ENCODE results near the gene GTF2I. TPM values are rescaled to one million over a fixed set of nuclear protein-coding genes. Genes with fewer than 3 reads are reported as not detected.
"Not testable (repeated sequence)": the region's sequence is repeated elsewhere in the genome, so short reads cannot be mapped to it uniquely, and the experiment has no call there.

Gene GTF2I
- polyA plus RNA-seq, 2 of the 4 experiments (the other 2 are of a cell fraction): 107 to 144 TPM

DNA sequence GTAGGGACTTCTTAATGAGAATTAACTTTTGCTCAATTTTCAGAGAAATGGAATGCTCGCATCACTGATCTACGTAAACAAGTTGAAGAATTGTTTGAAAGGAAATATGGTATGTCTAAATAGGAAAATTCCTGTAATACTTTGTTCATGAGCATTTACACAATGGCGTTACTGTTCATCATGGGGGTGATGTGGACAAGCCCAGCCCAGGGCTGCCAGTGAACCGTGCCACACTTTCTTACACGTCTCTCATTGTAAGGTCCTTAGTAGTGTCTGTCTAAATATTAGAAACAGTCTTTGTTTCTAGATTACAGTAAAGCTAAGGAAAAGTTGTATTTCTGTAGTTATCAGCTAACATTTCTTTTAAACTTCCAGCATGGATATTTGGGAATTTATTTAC lies 72.7 kb downstream of the GTF2I start:
- peak in 1 of 2 experiments; percentile 53; a peak in 3 of 6 replicates for ATAC-seq
- CTCF ChIA-PET, FAIRE-seq: not testable (repeated sequence)

DNA sequence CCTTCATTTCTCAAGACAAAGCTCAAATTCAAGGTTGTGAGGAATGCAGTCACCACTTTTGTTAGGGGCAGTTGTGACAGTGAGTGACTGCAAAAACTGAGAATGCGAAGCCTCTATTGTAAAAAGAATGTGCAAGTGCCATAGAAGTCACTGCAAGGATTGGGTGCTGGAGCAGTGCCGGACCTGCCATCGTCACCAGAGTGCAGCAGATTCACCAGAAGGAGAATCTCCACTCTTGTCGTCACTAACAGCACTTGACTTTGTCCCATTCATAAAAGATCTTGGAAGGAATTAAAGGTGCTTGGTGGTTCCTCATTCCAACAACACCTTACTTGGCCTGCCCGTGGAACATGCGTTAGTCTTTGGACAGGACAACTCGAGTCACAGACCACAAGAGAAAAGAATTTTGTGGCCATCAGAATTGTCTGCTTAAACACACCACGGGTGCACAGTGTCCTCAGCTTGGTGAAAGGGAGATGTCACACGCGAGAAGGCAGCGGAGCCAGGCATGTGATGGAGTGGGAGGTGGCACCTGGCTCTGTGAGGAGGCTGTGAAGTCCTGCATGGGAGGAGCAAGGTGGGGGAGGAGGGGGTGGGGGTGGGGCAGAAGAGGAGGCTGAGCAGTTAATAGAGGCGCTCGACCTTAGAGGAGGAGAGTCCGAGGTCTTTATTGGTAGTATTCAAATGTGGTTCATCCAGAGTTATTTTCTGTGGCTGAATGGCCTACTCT lies 82.6 kb downstream of the GTF2I start:
- ATAC-seq: 0 out of 6 replicates have a peak, but pooled peaks of 1 of the 2 experiments have one; percentile 30
- no CpG with 5 or more reads among the region's 14 CpGs for WGBS (ENCODE audit: missing lambda C conversion rate)

More for the DNA sequence above, 72.7 kb downstream of the GTF2I start:
- H3K9me3 ChIP-seq; DNase-seq (ENCODE audit: low read depth in 1 of 2, low spot score in 1 of 2); POLR2A ChIA-PET; H3K4me1 ChIP-seq; H3K27ac ChIP-seq; H3K4me3 ChIP-seq; H3K4me2 ChIP-seq: not testable (repeated sequence)
- no CpG with 5 or more reads among the region's 5 CpGs for WGBS (ENCODE audit: missing lambda C conversion rate)

DNA sequence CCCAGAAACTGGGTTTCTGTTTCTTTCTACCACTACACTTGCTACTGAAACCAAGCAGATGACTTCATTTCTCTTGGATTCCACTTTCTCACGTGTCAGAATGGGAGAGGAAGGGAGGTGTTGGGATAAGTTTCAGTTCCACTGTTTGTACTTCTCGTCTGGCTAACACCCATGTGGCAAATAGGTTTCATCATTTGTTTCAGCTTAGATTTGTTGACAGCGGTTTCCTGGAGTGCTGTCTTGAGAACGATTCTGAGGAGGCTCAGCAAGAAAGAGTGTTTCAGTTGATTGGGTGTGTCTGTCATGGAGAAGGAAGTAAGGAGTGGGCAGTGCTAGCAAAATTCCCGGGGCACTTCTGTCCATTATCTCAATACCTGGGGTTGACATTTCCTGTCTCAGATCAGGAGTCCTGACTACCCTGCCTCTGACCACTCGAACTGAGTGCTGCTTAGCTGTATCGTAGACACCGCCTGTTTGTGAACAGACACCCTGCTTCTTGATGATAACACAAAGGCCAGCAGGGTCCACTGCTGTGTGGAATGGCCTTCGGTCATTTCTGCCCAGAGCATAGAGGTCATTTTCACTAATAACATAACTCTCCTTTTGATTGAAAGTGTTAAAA lies 86.5 kb downstream of the GTF2I start:
- H3K9me3 ChIP-seq; CTCF ChIA-PET; DNase-seq (ENCODE audit: low read depth in 1 of 2, low spot score in 1 of 2); H3K4me2 ChIP-seq; POLR2A ChIA-PET; H3K4me3 ChIP-seq; FAIRE-seq; H3K27ac ChIP-seq; H3K4me1 ChIP-seq: not testable (repeated sequence)
- peak in 1 of 2 experiments; percentile 38; a peak in 2 of 6 replicates for ATAC-seq
- WGBS (ENCODE audit: missing lambda C conversion rate): no CpG with 5 or more reads among the region's 9 CpGs

More for the DNA sequence above, 82.6 kb downstream of the GTF2I start:
- FAIRE-seq; H3K4me2 ChIP-seq; POLR2A ChIA-PET; H3K9me3 ChIP-seq; H3K4me1 ChIP-seq; CTCF ChIA-PET; H3K27ac ChIP-seq; H3K4me3 ChIP-seq; DNase-seq (ENCODE audit: low read depth in 1 of 2, low spot score in 1 of 2): not testable (repeated sequence)

DNA sequence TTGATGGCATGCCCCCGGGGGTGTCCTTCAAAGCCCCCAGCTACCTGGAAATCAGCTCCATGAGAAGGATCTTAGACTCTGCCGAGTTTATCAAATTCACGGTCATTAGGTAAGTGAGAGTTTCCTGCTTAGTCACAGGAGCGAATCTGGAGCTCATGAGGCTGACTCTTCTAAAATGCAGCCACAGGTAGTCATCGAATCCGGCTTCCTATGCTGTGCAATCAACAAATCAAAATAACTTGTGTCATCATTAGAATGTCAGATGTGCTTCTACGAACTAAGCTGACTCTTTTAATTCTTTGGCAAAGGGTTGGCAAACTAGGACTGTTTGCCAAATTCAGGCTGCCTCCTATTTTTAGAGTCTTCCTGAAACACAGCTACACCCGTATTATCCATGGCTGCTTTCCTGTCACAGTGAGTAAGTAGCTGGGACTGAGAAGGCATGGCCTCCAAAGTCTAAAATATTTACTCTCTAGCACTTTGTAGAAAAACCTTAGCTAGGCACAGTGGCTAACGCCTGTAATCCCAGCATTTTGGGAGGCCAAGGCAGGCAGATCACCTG lies 96.5 kb downstream of the GTF2I start:
- FAIRE-seq, CTCF ChIA-PET: not testable (repeated sequence)

DNA sequence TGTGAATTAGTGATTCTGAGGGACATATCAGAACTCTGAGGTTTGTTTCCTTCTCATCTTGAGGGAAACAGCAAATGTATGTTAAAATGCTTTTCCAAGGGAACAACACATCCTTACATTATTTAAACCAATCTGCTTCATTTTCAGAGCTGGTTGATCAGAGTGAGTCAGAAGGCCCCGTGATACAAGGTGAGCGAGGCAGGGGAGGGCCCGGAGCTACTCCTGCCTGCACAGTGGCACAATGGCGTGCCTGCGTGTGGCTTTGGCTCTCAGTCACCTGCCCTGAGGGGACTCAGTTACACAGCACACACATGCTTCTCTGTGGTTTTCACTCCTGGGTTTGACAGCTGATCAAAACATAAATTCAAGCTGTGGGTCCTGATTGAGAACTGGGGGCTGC lies 99.2 kb downstream of the GTF2I start:
- 79% methylated on average over 5 of the region's 5 CpGs for WGBS (ENCODE audit: missing lambda C conversion rate)
- CTCF ChIA-PET: not testable (repeated sequence)
- ATAC-seq: 0 out of 6 replicates have a peak, but pooled peaks of 1 of the 2 experiments have one; percentile 15

More for the DNA sequence above, 96.5 kb downstream of the GTF2I start:
- H3K4me2 ChIP-seq; POLR2A ChIA-PET; H3K4me3 ChIP-seq; H3K9me3 ChIP-seq; DNase-seq (ENCODE audit: low read depth in 1 of 2, low spot score in 1 of 2); ATAC-seq; H3K27ac ChIP-seq; H3K4me1 ChIP-seq: not testable (repeated sequence)
- WGBS (ENCODE audit: missing lambda C conversion rate): 70% methylated on average over 2 of the region's 9 CpGs

DNA sequence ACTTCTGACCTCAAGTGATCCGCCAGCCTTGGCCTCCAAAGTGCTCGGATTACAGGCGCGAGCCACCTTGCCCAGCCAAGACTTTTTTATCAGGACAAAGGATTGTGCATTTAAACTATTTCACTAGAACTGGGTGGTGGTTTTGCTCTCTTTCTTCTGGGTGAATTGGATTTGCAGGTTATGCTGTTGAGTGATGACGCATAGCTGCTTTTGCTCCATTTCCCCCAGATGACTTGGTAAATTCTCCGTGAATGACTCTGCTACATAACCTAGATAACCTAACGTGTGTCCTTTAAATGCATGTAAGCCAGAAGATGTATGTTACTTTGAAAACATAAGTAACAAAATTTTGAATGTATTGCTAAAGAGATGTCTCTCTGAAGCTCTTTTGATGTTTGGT lies 100.8 kb downstream of the GTF2I start:
- H3K4me1 ChIP-seq; H3K4me3 ChIP-seq; CTCF ChIA-PET; ATAC-seq; H3K27ac ChIP-seq; H3K9me3 ChIP-seq; POLR2A ChIA-PET; H3K4me2 ChIP-seq; FAIRE-seq; DNase-seq (ENCODE audit: low read depth in 1 of 2, low spot score in 1 of 2): not testable (repeated sequence)
- no CpG with 5 or more reads among the region's 7 CpGs for WGBS (ENCODE audit: missing lambda C conversion rate)

More for the DNA sequence above, 99.2 kb downstream of the GTF2I start:
- H3K4me3 ChIP-seq; FAIRE-seq; H3K9me3 ChIP-seq; H3K4me1 ChIP-seq; H3K4me2 ChIP-seq; DNase-seq (ENCODE audit: low read depth in 1 of 2, low spot score in 1 of 2); H3K27ac ChIP-seq; POLR2A ChIA-PET: not testable (repeated sequence)

DNA sequence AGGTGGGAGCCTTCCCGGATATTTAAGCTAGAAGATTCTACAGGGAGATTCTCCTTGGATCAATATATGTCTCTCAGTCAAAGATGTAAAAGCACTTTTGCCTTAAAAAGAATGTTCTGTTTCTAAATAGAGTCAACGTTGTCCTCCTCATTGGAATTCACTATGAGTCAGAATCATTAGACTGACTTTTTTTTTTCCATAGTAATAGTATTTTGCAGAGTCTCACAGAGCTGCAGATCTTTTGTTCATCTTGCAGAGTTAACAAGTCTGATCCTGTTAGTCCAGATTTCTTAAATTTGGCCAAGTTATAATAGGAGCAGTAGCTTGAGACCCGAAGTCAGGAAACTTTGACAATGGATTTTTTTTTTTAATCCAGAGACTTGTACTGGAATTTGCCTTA lies 101.5 kb downstream of the GTF2I start:
- CTCF ChIA-PET, POLR2A ChIA-PET: not testable (repeated sequence)

DNA sequence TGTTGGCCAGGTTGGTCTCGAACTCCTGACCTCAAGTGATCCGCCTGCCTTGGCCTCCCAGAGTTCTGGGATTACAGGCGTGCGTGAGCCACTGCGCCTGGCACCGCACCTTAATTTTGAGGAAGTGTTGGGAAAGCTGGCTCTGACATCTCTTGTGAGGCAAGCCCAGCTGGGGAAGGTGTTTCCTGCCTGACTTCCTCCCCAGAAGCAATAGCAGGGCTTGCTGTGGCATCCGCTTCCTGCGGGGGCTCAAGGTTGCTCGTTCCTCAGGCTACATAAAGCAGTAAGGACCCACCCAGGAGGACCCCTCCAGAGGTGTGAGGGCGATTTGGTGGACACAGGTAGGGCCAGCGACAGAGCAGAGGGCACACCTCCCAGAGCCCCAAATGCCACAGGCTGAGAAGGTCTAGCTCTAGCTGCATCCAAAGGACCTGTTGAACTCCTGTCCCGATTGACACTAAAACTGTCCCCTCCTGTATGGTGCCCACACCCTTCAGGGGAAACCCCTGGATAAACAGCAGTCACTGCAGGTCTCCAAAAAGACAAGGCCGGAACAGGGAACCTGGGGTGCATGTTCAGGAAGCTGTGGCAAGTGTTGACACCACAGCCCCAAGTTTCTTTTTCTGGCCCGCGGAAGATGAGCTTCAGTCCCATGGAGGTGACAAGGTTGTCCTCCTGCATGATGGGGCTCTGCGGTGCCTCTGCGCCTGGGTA lies 107.8 kb downstream of the GTF2I start:
- POLR2A ChIA-PET; FAIRE-seq; H3K4me1 ChIP-seq; H3K4me2 ChIP-seq; H3K27ac ChIP-seq; H3K9me3 ChIP-seq; H3K4me3 ChIP-seq; DNase-seq (ENCODE audit: low read depth in 1 of 2, low spot score in 1 of 2); CTCF ChIA-PET: not testable (repeated sequence)
- peak; percentile 6 to 17; a peak in 4 of 6 replicates for ATAC-seq
- WGBS (ENCODE audit: missing lambda C conversion rate): no CpG with 5 or more reads among the region's 17 CpGs

More for the DNA sequence above, 101.5 kb downstream of the GTF2I start:
- H3K9me3 ChIP-seq; ATAC-seq; H3K27ac ChIP-seq; H3K4me1 ChIP-seq; DNase-seq (ENCODE audit: low read depth in 1 of 2, low spot score in 1 of 2); FAIRE-seq; H3K4me3 ChIP-seq; H3K4me2 ChIP-seq: not testable (repeated sequence)
- WGBS (ENCODE audit: missing lambda C conversion rate): no CpG with 5 or more reads among the region's 3 CpGs

DNA sequence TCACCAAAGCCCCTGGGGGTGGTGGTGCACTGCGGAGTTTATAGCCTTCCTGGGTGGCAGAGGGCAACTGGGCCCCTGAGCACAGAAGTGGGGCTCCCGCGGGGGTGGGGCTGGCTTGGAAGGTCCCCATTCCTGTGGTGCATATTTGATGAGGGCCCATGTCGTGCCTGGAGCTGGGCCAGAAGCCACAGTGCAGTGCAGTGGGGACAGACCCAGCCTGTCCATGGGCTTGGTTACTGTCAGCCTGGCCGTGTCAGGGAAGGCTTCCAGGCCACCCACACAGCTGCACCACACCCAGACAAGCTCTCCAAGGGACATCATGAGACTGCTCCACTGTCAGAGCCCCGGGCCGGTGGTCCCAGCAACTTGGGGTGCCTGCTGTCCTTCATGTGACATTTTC lies 109.0 kb downstream of the GTF2I start:
- 39% methylated on average over 3 of the region's 7 CpGs for WGBS (ENCODE audit: missing lambda C conversion rate)
- FAIRE-seq; CTCF ChIA-PET; H3K9me3 ChIP-seq; H3K4me1 ChIP-seq; H3K27ac ChIP-seq; POLR2A ChIA-PET; H3K4me2 ChIP-seq; DNase-seq (ENCODE audit: low read depth in 1 of 2, low spot score in 1 of 2); H3K4me3 ChIP-seq: not testable (repeated sequence)
- ATAC-seq: peak; percentile 40 to 60

DNA sequence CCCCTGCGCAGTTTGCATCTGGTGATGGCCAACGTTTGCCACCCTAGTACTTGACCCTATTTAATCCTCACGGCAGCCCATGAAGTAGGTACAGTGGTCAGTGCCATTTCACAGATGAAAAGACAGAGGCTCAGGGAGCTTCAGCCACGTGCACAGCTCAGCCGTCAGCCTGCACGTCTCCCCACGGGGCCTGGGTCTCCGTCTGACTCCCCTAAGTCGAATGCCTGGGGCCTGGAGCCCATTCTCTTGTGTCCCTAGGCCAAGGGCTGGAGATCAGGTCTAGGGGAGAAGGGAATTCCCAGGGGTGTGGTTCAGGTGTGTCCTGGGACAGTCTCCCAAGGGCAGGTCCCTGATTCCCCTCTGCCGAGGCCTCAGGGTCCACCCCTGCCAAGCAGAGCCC lies 109.5 kb downstream of the GTF2I start:
- ATAC-seq: peak; percentile 32 to 33
- FAIRE-seq, H3K4me3 ChIP-seq, H3K27ac ChIP-seq, H3K4me2 ChIP-seq, CTCF ChIA-PET, POLR2A ChIA-PET, H3K4me1 ChIP-seq, H3K9me3 ChIP-seq: not testable (repeated sequence)
- DNase-seq (ENCODE audit: low read depth in 1 of 2, low spot score in 1 of 2): peak in 1 of 2 experiments; percentile 0
- 79% methylated on average over 8 of the region's 10 CpGs for WGBS (ENCODE audit: missing lambda C conversion rate)

DNA sequence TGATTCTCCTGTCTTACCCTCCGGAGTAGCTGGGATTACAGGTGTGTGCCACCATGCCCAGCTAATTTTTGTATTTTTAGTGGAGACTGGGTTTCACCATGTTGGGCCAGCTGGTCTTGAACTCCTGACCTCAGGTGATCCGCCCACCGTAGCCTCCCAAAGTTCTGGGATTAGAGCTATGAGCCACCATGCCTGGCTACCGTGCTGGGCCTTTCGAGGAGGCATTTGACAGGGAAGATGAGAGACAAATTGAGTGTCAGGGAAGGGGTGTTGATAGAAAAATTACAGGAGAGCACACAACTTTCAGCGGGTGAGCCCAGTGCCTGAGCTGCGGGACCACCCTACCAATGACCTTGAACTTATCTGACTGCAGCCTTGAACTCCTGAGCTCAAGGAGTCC lies 112.5 kb downstream of the GTF2I start:
- ATAC-seq; DNase-seq (ENCODE audit: low read depth in 1 of 2, low spot score in 1 of 2); POLR2A ChIA-PET; H3K27ac ChIP-seq; FAIRE-seq; H3K4me1 ChIP-seq; H3K4me3 ChIP-seq; CTCF ChIA-PET; H3K4me2 ChIP-seq; H3K9me3 ChIP-seq: not testable (repeated sequence)
- 88% methylated on average over 4 of the region's 7 CpGs for WGBS (ENCODE audit: missing lambda C conversion rate)

Measured in A549 (cell line).